HUES48 (cell line): ENCODE measurements around the gene GIMAP8.
"Not testable (repeated sequence)": the region's sequence is repeated elsewhere in the genome, so short reads cannot be mapped to it uniquely, and the experiment has no call there.

Experiments used
- H3K27ac ChIP-seq: one replicate; pipeline ENCODE4 v1.7.0; 2013; ENCODE audit warnings: low read depth, low read length, inconsistent platforms
- H3K27me3 ChIP-seq: 2 replicates; pipeline ENCODE4 v1.6.1; 2013; ENCODE audit warnings: mild to moderate bottlenecking, low read length; ENCODE audit not compliant: control insufficient read depth, insufficient read depth
- H3K36me3 ChIP-seq: 2 replicates; pipeline ENCODE4 v1.6.1; 2013; ENCODE audit warnings: low read length; ENCODE audit not compliant: control insufficient read depth, insufficient read depth
- H3K4me1 ChIP-seq: 2 replicates; pipeline ENCODE4 v1.6.1; 2013; ENCODE audit warnings: mild to moderate bottlenecking, low read length; ENCODE audit not compliant: control insufficient read depth, insufficient read depth
- H3K4me3 ChIP-seq: 2 replicates; pipeline ENCODE4 v1.5.1; 2013; ENCODE audit warnings: mild to moderate bottlenecking, low read depth, low read length
- H3K9ac ChIP-seq: 2 replicates; pipeline ENCODE4 v1.6.1; 2013; ENCODE audit warnings: mild to moderate bottlenecking, low read depth, low read length, moderate library complexity
- H3K9me3 ChIP-seq: 2 replicates; pipeline ENCODE4 v1.6.1; 2013; ENCODE audit warnings: low read length; ENCODE audit not compliant: control insufficient read depth, insufficient read depth

GIMAP8 gene

GRCh38 chr7:150453892-150454291 lies 3.5 kb downstream of the GIMAP8 start:
- Histone ChIP-seq H3K27me3 (peaks cover 15% of the 10 kb centered on the region; the same call in 1 of the 2 replicates), H3K4me1 (no peaks in the 10 kb centered on the region), H3K4me3 (no peak overlapping the region), H3K27ac (no peak overlapping the region), H3K9me3 (peaks cover 4% of the 10 kb centered on the region; the same call in 1 of the 2 replicates), H3K36me3 (no peaks in the 10 kb centered on the region), H3K9ac (no peak overlapping the region)

- H3K4me3 ChIP-seq, H3K4me1 ChIP-seq, H3K27me3 ChIP-seq, H3K9ac ChIP-seq, H3K27ac ChIP-seq, H3K36me3 ChIP-seq, H3K9me3 ChIP-seq: not testable (repeated sequence)
Observed at GRCh38 chr7:150457064-150457463, 6.6 kb downstream of the GIMAP8 start.

GRCh38 chr7:150458235-150458634 lies 7.8 kb downstream of the GIMAP8 start:
- Histone ChIP-seq H3K36me3 (no peaks in the 10 kb centered on the region), H3K27me3 (no peaks in the 10 kb centered on the region), H3K4me3 (no peak overlapping the region), H3K27ac (no peak overlapping the region), H3K9ac (no peak overlapping the region), H3K9me3 (peaks cover 4% of the 10 kb centered on the region; the same call in 1 of the 2 replicates), H3K4me1 (no peaks in the 10 kb centered on the region)

- no peak overlapping the region for H3K4me3 ChIP-seq
- H3K36me3 ChIP-seq = no peaks in the 10 kb centered on the region
- no peak overlapping the region for H3K9ac ChIP-seq
- peaks cover 4% of the 10 kb centered on the region; the same call in 1 of the 2 replicates for H3K9me3 ChIP-seq
- no peaks in the 10 kb centered on the region for H3K4me1 ChIP-seq
- H3K27ac ChIP-seq = no peak overlapping the region
- no peaks in the 10 kb centered on the region for H3K27me3 ChIP-seq
Observed at GRCh38 chr7:150458756-150459155, 8.3 kb downstream of the GIMAP8 start.

- Histone ChIP-seq H3K4me1 (no peaks in the 10 kb centered on the region), H3K27ac (no peak overlapping the region), H3K4me3 (no peak overlapping the region), H3K9ac (no peak overlapping the region), H3K36me3 (no peaks in the 10 kb centered on the region), H3K9me3 (peaks cover under 1% of the 10 kb centered on the region; the same call in 1 of the 2 replicates), H3K27me3 (no peaks in the 10 kb centered on the region)
Observed at GRCh38 chr7:150461520-150461919, 11.1 kb downstream of the GIMAP8 start.

GRCh38 chr7:150462413-150462812 lies 12.0 kb downstream of the GIMAP8 start:
- Histone ChIP-seq H3K4me1 (no peaks in the 10 kb centered on the region), H3K27ac (no peak overlapping the region), H3K36me3 (no peaks in the 10 kb centered on the region), H3K9me3 (no peaks in the 10 kb centered on the region), H3K9ac (no peak overlapping the region), H3K27me3 (peaks cover under 1% of the 10 kb centered on the region; the same call in 1 of the 2 replicates), H3K4me3 (no peak overlapping the region)

GRCh38 chr7:150463461-150463860 lies 13.0 kb downstream of the GIMAP8 start:
- Histone ChIP-seq H3K4me3 (no peak overlapping the region), H3K27me3 (peaks cover 4% of the 10 kb centered on the region; the same call in 1 of the 2 replicates), H3K27ac (no peak overlapping the region), H3K9me3 (no peaks in the 10 kb centered on the region), H3K36me3 (no peaks in the 10 kb centered on the region), H3K9ac (no peak overlapping the region), H3K4me1 (no peaks in the 10 kb centered on the region)

- Histone ChIP-seq H3K27me3 (peaks cover 4% of the 10 kb centered on the region; the same call in 1 of the 2 replicates), H3K27ac (no peak overlapping the region), H3K36me3 (no peaks in the 10 kb centered on the region), H3K9me3 (no peaks in the 10 kb centered on the region), H3K9ac (no peak overlapping the region), H3K4me1 (no peaks in the 10 kb centered on the region), H3K4me3 (no peak overlapping the region)
Observed at GRCh38 chr7:150464962-150465361, 14.5 kb downstream of the GIMAP8 start.

- Histone ChIP-seq H3K4me3 (no peak overlapping the region), H3K27me3 (peaks cover 5% of the 10 kb centered on the region), H3K9me3 (no peaks in the 10 kb centered on the region), H3K36me3 (no peaks in the 10 kb centered on the region), H3K4me1 (no peaks in the 10 kb centered on the region), H3K27ac (no peak overlapping the region), H3K9ac (no peak overlapping the region)
Observed at GRCh38 chr7:150465414-150465813, 15.0 kb downstream of the GIMAP8 start.

- Histone ChIP-seq H3K27ac (no peak overlapping the region), H3K9ac (no peak overlapping the region), H3K4me3 (no peak overlapping the region), H3K36me3 (no peaks in the 10 kb centered on the region), H3K27me3 (peaks cover 6% of the 10 kb centered on the region), H3K9me3 (no peaks in the 10 kb centered on the region), H3K4me1 (no peaks in the 10 kb centered on the region)
Observed at GRCh38 chr7:150466477-150466876, 16.0 kb downstream of the GIMAP8 start.

- H3K27ac ChIP-seq = no peak overlapping the region
- no peak overlapping the region for H3K9ac ChIP-seq
- no peaks in the 10 kb centered on the region for H3K9me3 ChIP-seq
- no peak overlapping the region for H3K4me3 ChIP-seq
- peaks cover 6% of the 10 kb centered on the region for H3K27me3 ChIP-seq
- no peaks in the 10 kb centered on the region for H3K36me3 ChIP-seq
- no peaks in the 10 kb centered on the region for H3K4me1 ChIP-seq
Observed at GRCh38 chr7:150468241-150468640, 17.8 kb downstream of the GIMAP8 start.

- Histone ChIP-seq H3K9me3 (no peaks in the 10 kb centered on the region), H3K27ac (no peak overlapping the region), H3K4me3 (no peak overlapping the region), H3K27me3 (peaks cover 6% of the 10 kb centered on the region), H3K4me1 (no peaks in the 10 kb centered on the region), H3K36me3 (no peaks in the 10 kb centered on the region), H3K9ac (no peak overlapping the region)
Observed at GRCh38 chr7:150471886-150472285, 21.5 kb downstream of the GIMAP8 start.
